HG03439 (cell line): ENCODE data around the gene DEFB124.
"Not testable (repeated sequence)": the region's sequence is repeated elsewhere in the genome, so short reads cannot be mapped to it uniquely, and the experiment has no call there.

Experiments used
- ATAC-seq: cut with Tn5 transposase; IDR thresholded peaks from one replicate; pipeline ENCODE4 v1.9.1; 2021; ENCODE audit warnings: mild to moderate bottlenecking, moderate library complexity; ENCODE audit not compliant: unreplicated experiment

DEFB124 gene

DNA sequence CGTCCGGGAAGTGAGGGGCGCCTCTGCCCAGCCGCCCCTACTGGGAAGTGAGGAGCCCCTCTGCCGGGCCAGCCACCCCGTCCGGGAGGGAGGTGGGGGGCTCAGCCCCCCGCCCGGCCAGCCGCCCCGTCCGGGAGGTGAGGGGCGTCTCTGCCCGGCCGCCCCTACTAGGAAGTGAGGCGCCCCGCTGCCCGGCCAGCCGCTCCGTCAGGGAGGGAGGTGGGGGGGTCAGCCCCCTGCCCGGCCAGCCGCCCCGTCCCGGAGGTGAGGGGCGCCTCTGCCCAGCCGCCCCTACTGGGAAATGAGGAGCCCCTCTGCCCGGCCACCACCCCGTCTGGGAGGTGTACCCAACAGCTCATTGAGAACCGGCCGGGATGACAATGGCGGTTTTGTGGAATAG lies 47.4 kb downstream of the DEFB124 start:
- not testable (repeated sequence) for ATAC-seq

DNA sequence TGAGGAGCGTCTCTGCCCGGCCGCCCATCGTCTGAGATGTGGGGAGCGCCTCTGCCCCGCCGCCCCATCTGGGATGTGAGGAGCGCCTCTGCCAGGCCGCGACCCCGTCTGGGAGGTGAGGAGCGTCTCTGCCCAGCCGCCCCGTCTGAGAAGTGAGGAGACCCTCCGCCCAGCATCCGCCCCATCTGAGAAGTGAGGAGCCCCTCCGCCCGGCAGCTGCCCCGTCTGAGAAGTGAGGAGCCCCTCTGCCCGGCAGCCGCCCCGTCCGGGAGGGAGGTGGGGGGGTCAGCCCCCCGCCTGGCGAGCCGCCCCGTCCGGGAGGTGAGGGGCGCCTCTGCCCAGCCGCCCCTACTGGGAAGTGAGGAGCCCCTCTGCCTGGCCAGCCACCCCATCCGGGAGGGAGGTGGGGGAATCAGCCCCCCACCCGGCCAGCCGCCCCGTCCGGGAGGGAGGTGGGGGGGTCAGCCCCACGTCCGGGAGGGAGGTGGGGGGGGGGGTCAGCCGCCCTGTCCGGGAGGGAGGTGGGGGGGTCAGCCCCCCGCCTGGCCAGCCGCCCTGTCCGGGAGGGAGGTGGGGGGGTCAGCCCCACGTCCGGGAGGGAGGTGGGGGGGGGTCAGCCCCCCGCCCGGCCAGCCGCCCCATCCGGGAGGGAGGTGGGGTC lies 47.9 kb downstream of the DEFB124 start:
- ATAC-seq: not testable (repeated sequence)

DNA sequence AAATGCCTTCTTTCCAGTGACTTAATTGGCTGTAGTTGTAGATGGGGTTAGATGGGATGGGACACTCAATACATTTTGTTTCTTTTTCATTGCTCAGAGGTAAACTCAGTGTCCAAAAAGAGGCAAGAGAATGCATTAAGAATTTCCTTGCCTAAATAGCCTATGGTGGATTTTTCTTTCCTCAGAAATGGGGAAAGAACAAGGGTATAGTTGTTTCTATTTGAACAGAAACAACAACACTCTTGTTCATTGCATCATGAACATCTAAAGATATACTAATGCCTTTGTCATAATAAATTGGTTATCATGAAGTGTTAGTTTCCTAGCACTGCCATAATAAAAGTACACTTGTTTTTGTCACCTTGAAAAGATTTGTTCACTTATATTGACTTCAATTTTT lies 49.1 kb downstream of the DEFB124 start:
- no peak for ATAC-seq

DNA sequence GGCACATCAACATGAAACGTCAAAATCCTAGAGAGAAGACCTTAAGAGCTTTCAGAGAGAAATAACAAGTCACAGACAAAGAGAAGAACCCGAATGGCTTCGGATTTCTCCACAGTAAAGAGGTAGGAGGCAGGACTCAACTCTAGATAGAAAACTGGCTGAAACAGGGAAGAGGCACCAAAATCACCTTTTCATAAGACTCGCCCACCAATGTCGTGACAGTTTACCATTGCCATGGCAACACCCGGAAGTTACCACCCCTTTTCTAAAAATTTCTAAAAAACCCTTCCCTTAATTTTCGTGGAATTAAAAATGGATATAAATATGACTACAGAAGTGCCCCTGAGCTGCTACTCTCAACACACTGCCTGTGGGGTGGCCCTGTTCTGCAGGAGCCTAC lies 56.6 kb downstream of the DEFB124 start:
- no peak for ATAC-seq

DNA sequence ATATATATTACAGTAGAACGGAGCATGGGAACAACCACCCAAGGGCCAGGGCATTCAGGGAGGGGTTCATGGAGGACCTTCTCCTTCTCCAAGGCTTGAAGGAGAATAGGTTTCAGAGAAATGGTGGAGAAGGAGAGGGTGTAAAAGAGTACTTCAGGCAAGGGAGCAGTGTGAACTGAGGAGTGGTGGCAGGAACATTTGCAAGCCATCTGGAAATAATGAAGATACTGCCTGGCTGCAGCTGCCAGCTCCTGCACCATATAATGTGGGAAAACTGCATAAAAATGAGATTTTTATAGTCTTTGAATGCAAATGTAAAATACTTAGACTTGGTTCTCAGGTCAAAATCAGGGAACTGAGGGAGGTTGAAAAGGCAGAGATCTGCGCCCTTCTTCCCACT lies 59.3 kb downstream of the DEFB124 start:
- no peak for ATAC-seq
